NCI-H2107 (cell line): ENCODE data around the gene CFDP1.

Source experiments
- DNase-seq: peaks from one replicate; lab custom pipeline; 2025; lab: John Stamatoyannopoulos, UW

The CFDP1 gene

GRCh38 chr16:75264999-75265910 is 168.0 kb downstream of the CFDP1 start:
- DNase-seq = no peak

GRCh38 chr16:75264457-75264998 is 168.8 kb downstream of the CFDP1 start:
- no peak for DNase-seq

DNA sequence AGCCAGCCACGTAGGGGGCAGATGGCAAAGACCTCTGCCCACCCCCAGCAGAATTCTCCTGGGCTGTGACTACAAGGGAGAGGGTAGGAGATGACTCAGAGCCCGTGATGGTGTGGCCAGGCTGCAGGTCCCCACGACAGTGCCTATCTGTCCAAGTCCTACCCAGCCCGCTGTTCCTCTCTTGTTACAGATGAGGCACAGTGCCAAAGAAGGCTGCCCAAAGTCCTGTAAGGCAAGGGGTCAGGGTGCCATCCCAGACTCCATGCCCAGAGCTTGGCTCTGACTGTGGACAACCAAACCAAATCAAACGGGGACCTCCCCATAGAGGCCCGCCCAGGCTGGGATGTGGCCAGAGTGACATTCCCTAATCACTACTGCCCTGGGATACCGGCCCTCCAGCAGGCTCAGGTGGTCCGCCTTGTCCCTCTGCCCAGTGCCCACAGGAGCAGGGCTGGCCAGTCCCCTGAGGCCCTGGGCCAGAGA is 169.3 kb downstream of the CFDP1 start:
- no peak for DNase-seq

DNA sequence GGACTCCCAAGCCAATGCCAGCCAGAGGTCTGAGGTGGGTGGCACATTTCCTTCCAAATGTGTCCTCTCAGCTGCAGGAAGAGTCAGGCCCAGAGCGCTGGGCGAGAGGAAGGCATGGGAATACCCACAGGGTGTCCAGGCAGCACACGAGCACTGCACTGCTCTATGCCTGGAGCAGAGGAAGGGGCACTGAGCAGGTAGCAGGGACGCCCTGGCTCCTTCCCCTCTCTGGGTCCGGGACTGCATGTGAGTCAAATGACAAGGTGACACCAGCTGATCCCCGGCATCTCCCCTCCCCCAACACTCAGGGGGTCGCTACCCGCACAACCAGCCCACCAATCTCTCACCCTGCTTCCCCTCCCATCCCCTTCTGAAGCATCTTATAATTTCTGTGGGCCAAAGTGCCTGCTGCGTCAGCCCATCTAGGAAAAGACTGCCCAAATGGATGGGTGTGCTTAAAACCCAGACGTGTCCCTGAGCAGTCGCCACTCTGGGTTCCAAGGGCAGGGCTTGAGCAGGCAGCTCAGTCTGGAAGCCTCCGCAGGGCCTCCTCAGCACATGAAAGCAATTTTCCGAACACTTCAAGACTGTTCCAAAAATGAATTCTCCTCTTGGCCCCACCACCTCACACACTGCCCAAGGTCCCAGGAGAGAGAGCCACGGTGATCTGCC is 169.9 kb downstream of the CFDP1 start:
- no peak for DNase-seq

DNA sequence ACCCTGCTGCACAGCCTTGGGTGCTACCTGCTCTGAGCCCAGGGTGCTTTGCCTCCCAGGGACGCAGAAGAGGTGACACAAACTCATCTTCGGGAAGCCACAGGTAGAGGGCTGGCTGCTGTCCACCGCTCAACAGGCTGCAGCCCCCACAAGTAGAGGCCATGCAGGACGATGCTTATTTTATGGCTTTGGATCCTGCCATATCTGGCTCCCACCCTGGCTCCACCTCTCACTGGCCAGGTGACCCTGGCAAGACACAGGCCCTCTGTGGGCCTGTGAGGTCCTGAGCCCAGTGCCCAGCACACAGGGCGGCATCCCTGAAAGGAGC is 170.5 kb downstream of the CFDP1 start:
- DNase-seq = no peak

- DNase-seq = no peak
Measured at GRCh38 chr16:75262104-75262799, 171.1 kb downstream of the CFDP1 start.

- no peak for DNase-seq
Measured at GRCh38 chr16:75261590-75262078, 171.7 kb downstream of the CFDP1 start.

DNA sequence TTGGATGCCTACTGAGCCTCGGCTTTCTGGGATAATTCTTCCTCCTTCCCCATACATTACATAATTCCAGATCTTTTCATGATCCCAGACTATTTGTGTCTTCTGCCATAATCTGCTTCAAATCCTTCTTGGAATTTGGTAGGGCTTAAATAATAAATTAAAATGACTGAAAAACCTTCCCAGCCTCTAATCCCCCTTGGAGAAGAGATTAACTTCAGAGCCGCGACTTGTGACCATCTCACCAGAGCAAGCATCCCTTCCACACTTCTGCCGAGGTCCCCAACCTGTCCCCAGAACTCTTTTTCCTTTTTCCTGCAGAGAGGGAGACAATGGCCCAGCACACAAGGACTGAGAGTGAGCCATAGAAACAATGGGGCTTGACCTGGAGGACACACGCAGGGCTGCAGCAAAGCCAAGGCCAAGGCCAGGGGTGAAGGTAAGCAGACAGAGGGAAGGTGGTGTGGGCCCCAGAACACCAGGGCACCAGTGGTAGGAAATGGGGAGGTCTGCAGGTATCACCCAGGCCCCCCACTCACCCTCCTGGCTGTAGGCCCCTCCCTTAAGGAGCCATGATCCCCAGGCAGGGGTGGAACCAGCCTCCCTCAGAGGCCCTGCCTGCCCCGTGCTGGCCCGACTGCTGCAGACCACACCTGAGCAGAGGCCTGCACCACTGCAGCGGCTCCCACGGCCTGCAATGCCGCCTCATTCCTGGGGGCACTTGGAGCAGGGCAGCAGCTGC is 172.3 kb downstream of the CFDP1 start:
- DNase-seq = no peak

- no peak for DNase-seq
Measured at GRCh38 chr16:75258807-75259141, 174.5 kb downstream of the CFDP1 start.

- no peak for DNase-seq
Measured at GRCh38 chr16:75257886-75258806, 175.2 kb downstream of the CFDP1 start.

DNA sequence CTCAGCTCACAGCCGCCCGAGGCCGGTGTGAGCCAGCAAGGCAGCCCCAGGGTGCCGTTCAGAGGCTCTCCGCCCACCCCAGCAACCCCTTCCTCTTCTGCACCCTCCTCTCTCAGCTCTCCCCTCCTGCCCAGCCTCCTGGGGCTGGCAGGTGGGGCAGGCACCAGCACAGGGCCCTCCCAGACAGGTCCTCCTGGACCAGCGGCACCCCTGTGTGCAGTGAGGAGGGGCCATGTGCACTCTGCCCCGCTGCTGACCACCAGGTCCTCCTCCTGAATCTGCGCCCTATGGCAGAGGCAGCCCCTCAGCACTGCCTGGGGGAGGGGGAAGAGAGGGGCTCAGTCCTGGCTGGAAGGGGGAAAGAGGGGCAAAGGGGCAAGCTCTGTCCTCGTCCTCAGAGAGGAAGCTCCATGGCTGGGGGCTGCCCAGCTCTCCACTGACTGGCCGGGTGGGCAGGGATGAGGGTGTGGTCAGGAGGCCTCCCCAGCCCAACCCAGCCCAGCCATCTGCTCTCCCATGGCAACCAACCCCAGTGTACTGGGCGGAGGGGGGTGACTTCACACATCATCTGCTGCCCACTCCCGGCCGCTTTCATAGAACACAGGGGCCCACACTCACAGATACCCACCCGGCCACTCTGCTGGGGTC is 176.5 kb downstream of the CFDP1 start:
- no peak for DNase-seq

DNA sequence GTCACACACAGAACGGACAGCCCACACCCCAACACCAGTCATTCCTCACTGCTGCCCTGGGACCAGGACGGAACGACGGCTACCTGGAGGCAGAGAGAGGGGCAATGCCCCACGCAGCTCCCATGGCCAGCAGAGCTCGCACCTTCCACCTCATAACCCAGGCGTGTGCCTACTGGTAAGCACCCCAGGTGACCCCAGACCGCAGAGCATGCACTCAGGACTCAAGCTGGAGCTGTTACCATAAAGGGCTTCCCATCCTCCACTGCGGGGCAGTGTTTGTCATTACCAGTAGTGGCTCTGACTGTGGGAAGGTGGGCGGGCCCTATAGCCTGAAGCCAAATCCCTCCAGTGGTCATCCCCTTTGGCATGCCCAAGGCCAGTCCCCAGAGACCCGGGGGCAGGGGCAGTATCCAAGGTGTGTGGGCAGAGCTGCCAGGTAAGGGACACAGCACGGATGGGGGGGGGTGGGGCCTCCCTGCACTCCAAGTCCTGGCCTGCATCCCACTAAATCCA is 177.2 kb downstream of the CFDP1 start:
- no peak for DNase-seq

- no peak for DNase-seq
Measured at GRCh38 chr16:75254359-75254837, 178.9 kb downstream of the CFDP1 start.

GRCh38 chr16:75252946-75253911 is 180.1 kb downstream of the CFDP1 start:
- no peak for DNase-seq

- no peak for DNase-seq
Measured at GRCh38 chr16:75252049-75252864, 181.0 kb downstream of the CFDP1 start.

GRCh38 chr16:75251280-75252048 is 181.8 kb downstream of the CFDP1 start, which contains the start of gene BCAR1:
TSS of gene BCAR1 (minus strand) at chr16:75251624. CDS start at chr16:75251482, 142 bp downstream.
- no peak for DNase-seq

- DNase-seq = no peak
Measured at GRCh38 chr16:75250809-75251279, 182.5 kb downstream of the CFDP1 start.
